Astrocyte (in vitro differentiated cells and primary cell): ENCODE data around the gene SLC16A12. TPM values are rescaled to one million over a fixed set of nuclear protein-coding genes. Genes with fewer than 3 reads are reported as not detected.

Experiments used
- DNase-seq: peaks from one replicate; pipeline ENCODE4 v3.0.0-alpha.2; 2010; ENCODE audit warnings: low read depth
- FAIRE-seq: peaks from 2 replicates; lab custom pipeline; 2011; peaks lifted over from hg19 to GRCh38; lab: Jason Lieb, UNC
- H2AFZ ChIP-seq: 2 replicates; pipeline ENCODE4 v1.6.0; 2012; ENCODE audit warnings: low read depth, low read length, inconsistent platforms
- H3K27ac ChIP-seq: 2 replicates; pipeline ENCODE4 v1.5.1; 2011; ENCODE audit warnings: low read depth, low read length, inconsistent platforms
- H3K27me3 ChIP-seq: 2 replicates; pipeline ENCODE4 v1.6.0; 2011; ENCODE audit warnings: low read length, inconsistent platforms; ENCODE audit not compliant: insufficient read depth
- H3K36me3 ChIP-seq: 2 replicates; pipeline ENCODE4 v1.5.1; 2011; ENCODE audit warnings: low read length, inconsistent platforms; ENCODE audit not compliant: insufficient read depth
- H3K4me1 ChIP-seq: 2 replicates; pipeline ENCODE4 v1.5.1; 2011; ENCODE audit warnings: low read length, inconsistent platforms; ENCODE audit not compliant: insufficient read depth
- H3K4me2 ChIP-seq: 2 replicates; pipeline ENCODE4 v1.6.0; 2012; ENCODE audit warnings: low read length, inconsistent platforms
- H3K4me3 ChIP-seq: 2 replicates; pipeline ENCODE4 v1.5.1; 2011; ENCODE audit warnings: low read depth, mild to moderate bottlenecking, low read length, inconsistent platforms; ENCODE audit not compliant: insufficient read depth
- H3K79me2 ChIP-seq: 2 replicates; pipeline ENCODE4 v1.6.0; 2012; ENCODE audit warnings: mild to moderate bottlenecking, low read length, inconsistent platforms; ENCODE audit not compliant: insufficient read depth
- H3K9ac ChIP-seq: 2 replicates; pipeline ENCODE4 v1.6.0; 2012; ENCODE audit warnings: mild to moderate bottlenecking, low read length, inconsistent platforms
- H3K9me3 ChIP-seq: 2 replicates; pipeline ENCODE4 v1.5.1; 2012; ENCODE audit warnings: low read depth, mild to moderate bottlenecking, low read length, inconsistent platforms; ENCODE audit not compliant: insufficient read depth
- H4K20me1 ChIP-seq: 2 replicates; pipeline ENCODE4 v1.6.0; 2012; ENCODE audit warnings: low read length, inconsistent platforms; ENCODE audit not compliant: insufficient read depth
- H3K27ac Mint-ChIP-seq: one replicate; pipeline ENCODE4 v1.8.0; 2021; ENCODE audit warnings: mild to moderate bottlenecking, mixed read lengths; ENCODE audit not compliant: unreplicated experiment
- H3K27me3 Mint-ChIP-seq: one replicate; pipeline ENCODE4 v1.8.0; 2021; ENCODE audit warnings: low read depth, mixed read lengths; ENCODE audit not compliant: unreplicated experiment
- H3K36me3 Mint-ChIP-seq: one replicate; pipeline ENCODE4 v1.8.0; 2021; ENCODE audit warnings: low read depth, mixed read lengths; ENCODE audit not compliant: unreplicated experiment
- H3K4me1 Mint-ChIP-seq: one replicate; pipeline ENCODE4 v1.8.0; 2021; ENCODE audit warnings: low read depth, mixed read lengths; ENCODE audit not compliant: unreplicated experiment
- H3K4me3 Mint-ChIP-seq: one replicate; pipeline ENCODE4 v1.8.0; 2021; ENCODE audit warnings: mild to moderate bottlenecking, moderate library complexity, mixed read lengths; ENCODE audit not compliant: unreplicated experiment
- H3K9me3 Mint-ChIP-seq: one replicate; pipeline ENCODE4 v1.8.0; 2021; ENCODE audit warnings: mild to moderate bottlenecking, mixed read lengths; ENCODE audit not compliant: unreplicated experiment
- EZH2 ChIP-seq: IDR thresholded peaks from 2 replicates; pipeline ENCODE4 v1.6.1; 2012; ENCODE audit warnings: mild to moderate bottlenecking, low read length, inconsistent platforms; ENCODE audit not compliant: insufficient read depth
- total RNA-seq: library from RNA; stranded (reverse); gene quantifications from 2 replicates; pipeline ENCODE4 v1.2.1, GENCODE V29; 2021
- TF ChIP-seq, protein P1 (sequence below): IDR thresholded peaks from 2 replicates; pipeline ENCODE4 v1.5.1; 2011; ENCODE audit warnings: low read depth, mild to moderate bottlenecking, inconsistent platforms, low read length, moderate library complexity; ENCODE audit not compliant: insufficient read depth

Gene SLC16A12
- total RNA-seq, 1 donor from 2014 or later = 0.59 TPM

DNA sequence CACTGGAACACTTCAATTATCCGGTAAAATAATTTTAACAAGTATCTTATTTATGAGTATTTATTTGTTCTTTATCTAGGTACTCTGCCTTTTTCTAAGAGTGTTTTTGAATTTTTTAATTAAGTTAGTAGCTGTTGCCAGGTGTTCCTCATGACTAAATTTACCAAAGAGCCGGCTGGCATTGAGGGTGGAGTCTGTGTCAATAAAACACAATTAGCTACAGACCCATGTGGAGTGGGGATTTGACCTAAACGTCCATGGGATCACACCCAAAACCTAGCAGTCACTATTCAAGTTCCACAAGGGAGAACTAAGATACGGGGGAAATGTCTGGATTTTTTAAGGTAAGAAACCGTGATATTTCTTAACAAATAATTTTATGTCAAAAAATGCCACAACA, 9.8 kb downstream of the SLC16A12 start:
- no peaks in the 10 kb centered on the region for H3K9me3 ChIP-seq
- H3K4me1 Mint-ChIP-seq = no peaks in the 10 kb centered on the region
- H3K79me2 ChIP-seq = no peaks in the 10 kb centered on the region
- H3K4me3 Mint-ChIP-seq = no peak overlapping the region
- no peak overlapping the region for H3K9ac ChIP-seq
- H3K27me3 Mint-ChIP-seq = peaks cover 4% of the 10 kb centered on the region
- no peaks in the 10 kb centered on the region for H4K20me1 ChIP-seq
- no peaks in the 10 kb centered on the region for H3K36me3 Mint-ChIP-seq
- no peak overlapping the region for H3K4me2 ChIP-seq
- DNase-seq (no peak), FAIRE-seq (no peak)
- H2AFZ ChIP-seq = no peak overlapping the region
- no peaks in the 10 kb centered on the region for H3K27me3 ChIP-seq
- H3K4me1 ChIP-seq = peaks cover 13% of the 10 kb centered on the region
- H3K27ac ChIP-seq = no peak overlapping the region
- H3K4me3 ChIP-seq = no peak overlapping the region
- no peak overlapping the region for H3K27ac Mint-ChIP-seq
- TF ChIP-seq, protein P1, sequence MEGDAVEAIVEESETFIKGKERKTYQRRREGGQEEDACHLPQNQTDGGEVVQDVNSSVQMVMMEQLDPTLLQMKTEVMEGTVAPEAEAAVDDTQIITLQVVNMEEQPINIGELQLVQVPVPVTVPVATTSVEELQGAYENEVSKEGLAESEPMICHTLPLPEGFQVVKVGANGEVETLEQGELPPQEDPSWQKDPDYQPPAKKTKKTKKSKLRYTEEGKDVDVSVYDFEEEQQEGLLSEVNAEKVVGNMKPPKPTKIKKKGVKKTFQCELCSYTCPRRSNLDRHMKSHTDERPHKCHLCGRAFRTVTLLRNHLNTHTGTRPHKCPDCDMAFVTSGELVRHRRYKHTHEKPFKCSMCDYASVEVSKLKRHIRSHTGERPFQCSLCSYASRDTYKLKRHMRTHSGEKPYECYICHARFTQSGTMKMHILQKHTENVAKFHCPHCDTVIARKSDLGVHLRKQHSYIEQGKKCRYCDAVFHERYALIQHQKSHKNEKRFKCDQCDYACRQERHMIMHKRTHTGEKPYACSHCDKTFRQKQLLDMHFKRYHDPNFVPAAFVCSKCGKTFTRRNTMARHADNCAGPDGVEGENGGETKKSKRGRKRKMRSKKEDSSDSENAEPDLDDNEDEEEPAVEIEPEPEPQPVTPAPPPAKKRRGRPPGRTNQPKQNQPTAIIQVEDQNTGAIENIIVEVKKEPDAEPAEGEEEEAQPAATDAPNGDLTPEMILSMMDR = no peak
- no peak for TF ChIP-seq EZH2
- H3K9me3 Mint-ChIP-seq = no peaks in the 10 kb centered on the region
- no peaks in the 10 kb centered on the region for H3K36me3 ChIP-seq

- Mint-ChIP-seq H3K36me3 (no peaks in the 10 kb centered on the region), H3K27ac (no peak overlapping the region), H3K9me3 (no peaks in the 10 kb centered on the region), H3K4me1 (no peaks in the 10 kb centered on the region), H3K27me3 (peaks cover 4% of the 10 kb centered on the region), H3K4me3 (no peak overlapping the region)
- Histone ChIP-seq H3K9me3 (no peaks in the 10 kb centered on the region), H4K20me1 (no peaks in the 10 kb centered on the region), H3K36me3 (no peaks in the 10 kb centered on the region), H3K4me1 (peaks cover 15% of the 10 kb centered on the region), H3K9ac (no peak overlapping the region), H3K27me3 (no peaks in the 10 kb centered on the region), H2AFZ (no peak overlapping the region), H3K4me3 (no peak overlapping the region), H3K27ac (no peak overlapping the region), H3K4me2 (no peak overlapping the region), H3K79me2 (no peaks in the 10 kb centered on the region)
- FAIRE-seq = no peak
- TF ChIP-seq, protein P1 = no peak
- no peak for TF ChIP-seq EZH2
- DNase-seq = no peak
Measured at GRCh38 chr10:89524279-89524678, 11.1 kb downstream of the SLC16A12 start.

- no peaks in the 10 kb centered on the region for H3K36me3 ChIP-seq
- DNase-seq (peak; percentile 52), FAIRE-seq (no peak)
- Mint-ChIP-seq H3K27me3 (peaks cover 4% of the 10 kb centered on the region), H3K4me1 (no peaks in the 10 kb centered on the region), H3K9me3 (no peaks in the 10 kb centered on the region), H3K4me3 (no peak overlapping the region), H3K27ac (no peak overlapping the region), H3K36me3 (no peaks in the 10 kb centered on the region)
- H4K20me1 ChIP-seq = no peaks in the 10 kb centered on the region
- TF ChIP-seq, protein P1 = no peak
- TF ChIP-seq EZH2 = no peak
- H3K79me2 ChIP-seq = no peaks in the 10 kb centered on the region
- H3K27ac ChIP-seq = peak overlapping the region; percentile 9
- H3K9me3 ChIP-seq = no peaks in the 10 kb centered on the region
- no peak overlapping the region for H3K4me2 ChIP-seq
- no peak overlapping the region for H2AFZ ChIP-seq
- H3K27me3 ChIP-seq = no peaks in the 10 kb centered on the region
- no peak overlapping the region for H3K9ac ChIP-seq
- no peak overlapping the region for H3K4me3 ChIP-seq
- H3K4me1 ChIP-seq = peaks cover 24% of the 10 kb centered on the region
Measured at GRCh38 chr10:89523274-89523673, 12.1 kb downstream of the SLC16A12 start.
